Lower lobe of right lung (tissue), 2 donors: ENCODE results near the gene TDRD7. TPM values are rescaled to one million over a fixed set of nuclear protein-coding genes. Genes with fewer than 3 reads are reported as not detected.
A peak's percentile ranks its signal among the peaks of the same experiment; 100 is the strongest.

ENCODE experiments used
- ATAC-seq, 2 donors: fragments of 200-7000 bp; cut with Tn5 transposase; one replicate each; pipeline ENCODE4 v1.9.1; 2020 to 2022; ENCODE audit warnings: mild to moderate bottlenecking in 2 of 2, moderate library complexity in 2 of 2
- DNase-seq: peaks from one replicate; pipeline ENCODE4 v3.0.0-alpha.2; 2020
- H3K27ac ChIP-seq: fragments of 200-600 bp; one replicate; pipeline ENCODE4 v1.8.0; 2022
- H3K27me3 ChIP-seq: fragments of 200-600 bp; one replicate; pipeline ENCODE4 v1.8.0; 2022; ENCODE audit warnings: low read depth
- H3K36me3 ChIP-seq: fragments of 200-600 bp; one replicate; pipeline ENCODE4 v1.8.0; 2022; ENCODE audit warnings: mild to moderate bottlenecking
- H3K4me1 ChIP-seq: fragments of 200-600 bp; one replicate; pipeline ENCODE4 v1.8.0; 2022
- H3K4me3 ChIP-seq: fragments of 200-600 bp; one replicate; pipeline ENCODE4 v1.8.0; 2022; ENCODE audit warnings: mild to moderate bottlenecking
- H3K9me3 ChIP-seq: fragments of 200-600 bp; one replicate; pipeline ENCODE4 v1.8.0; 2022
- CTCF ChIP-seq: fragments of 200-600 bp; IDR thresholded peaks from one replicate; pipeline ENCODE4 v1.8.0; 2022; ENCODE audit warnings: antibody characterized with exemption, mild to moderate bottlenecking
- intact Hi-C: fragments of 100-400 bp; cut with DNase I; formaldehyde crosslinking; loops from one replicate; pipeline ENCODE4 v1.11.0; 2022
- total RNA-seq: library from RNA; stranded (reverse); fragmentation: NEBNext Ultra II Directional; extraction: Animal tissue kit (Norgen Biotek cat#: 25700); gene quantifications from one replicate; pipeline ENCODE4 v1.2.1, GENCODE V29; 2021
- donor health status: DM: no; HTN: yes; CAD: no; lungs with severe emphysema.

TDRD7 gene
- total RNA-seq, 1 donor from 2014 or later: 22.2 TPM

DNA sequence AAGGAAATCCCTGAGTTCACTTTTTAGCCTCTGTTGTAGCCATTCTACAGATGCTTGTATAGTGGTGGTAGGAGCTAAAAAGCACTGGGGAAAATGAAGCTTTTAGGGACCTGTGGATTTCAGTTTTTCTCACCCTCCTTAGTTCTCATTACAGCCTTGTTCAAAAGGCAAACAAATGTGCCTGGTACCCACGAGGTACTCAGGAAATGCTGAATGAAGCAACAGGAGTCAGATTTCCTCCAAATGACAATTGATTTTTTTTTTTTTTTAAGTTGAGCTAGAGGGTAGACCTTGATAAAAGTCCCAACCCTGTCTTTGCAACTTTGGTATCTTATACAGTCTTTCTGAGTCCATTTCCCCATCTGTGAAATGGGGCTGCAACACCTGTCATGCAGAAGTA lies 68.3 kb downstream of the TDRD7 start:
- peaks cover 44% of the 10 kb centered on the region for H3K36me3 ChIP-seq
- no peak for ATAC-seq
- intact Hi-C loops: no loop called here

DNA sequence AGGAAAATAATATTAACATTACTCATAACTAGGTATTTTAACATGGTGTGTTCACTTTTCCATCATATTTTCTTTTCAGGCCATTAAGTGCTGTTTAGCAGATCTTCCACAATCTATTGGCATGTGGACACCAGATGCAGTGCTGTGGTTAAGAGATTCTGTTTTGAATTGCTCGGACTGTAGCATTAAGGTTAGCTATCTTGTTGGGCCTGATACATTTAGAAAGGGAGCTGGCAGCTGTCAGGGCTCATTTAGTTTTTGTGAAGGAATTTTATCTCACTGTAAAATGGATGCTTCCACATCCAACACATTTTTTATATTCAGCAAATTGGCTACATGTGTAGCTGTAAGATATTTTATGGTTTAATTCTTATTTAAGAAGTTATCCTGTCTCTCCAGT lies 68.9 kb downstream of the TDRD7 start:
- no peak for TF ChIP-seq CTCF
- intact Hi-C loops: no loop called here
- Histone ChIP-seq H3K4me1 (peaks cover 10% of the 10 kb centered on the region), H3K9me3 (no peaks in the 10 kb centered on the region), H3K4me3 (no peak overlapping the region), H3K27ac (no peak overlapping the region), H3K27me3 (no peaks in the 10 kb centered on the region), H3K36me3 (peaks cover 41% of the 10 kb centered on the region)
- no peak for ATAC-seq
- DNase-seq: no peak

More for the DNA sequence above, 68.3 kb downstream of the TDRD7 start:
- TF ChIP-seq CTCF: no peak
- no peak for DNase-seq
- Histone ChIP-seq H3K27ac (no peak overlapping the region), H3K4me1 (peaks cover 10% of the 10 kb centered on the region), H3K27me3 (no peaks in the 10 kb centered on the region), H3K4me3 (no peak overlapping the region), H3K9me3 (no peaks in the 10 kb centered on the region)

DNA sequence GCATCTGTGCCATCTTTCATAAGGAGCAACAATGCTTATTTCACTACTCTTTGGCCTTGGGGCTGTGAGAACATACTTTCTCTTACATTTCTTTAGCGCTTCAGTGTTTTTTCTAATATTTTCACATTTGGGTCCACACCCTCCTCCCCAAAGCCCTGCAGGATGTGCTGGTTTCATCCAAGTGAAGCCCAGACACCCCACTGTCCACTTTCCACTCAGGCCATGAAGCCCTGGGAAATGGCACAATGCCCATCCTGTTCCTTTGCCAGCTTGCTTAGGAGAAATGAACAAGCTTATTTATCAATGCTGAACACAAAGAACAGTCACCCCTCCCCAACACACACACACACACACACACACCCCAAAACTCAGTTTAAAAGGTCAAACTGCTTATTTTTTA lies 72.2 kb downstream of the TDRD7 start:
- no peak for ATAC-seq
- peaks cover 50% of the 10 kb centered on the region for H3K36me3 ChIP-seq

GRCh38 chr9:97487107-97487506 lies 75.2 kb downstream of the TDRD7 start:
- no peak for DNase-seq
- Histone ChIP-seq H3K9me3 (peaks cover 7% of the 10 kb centered on the region), H3K27me3 (no peaks in the 10 kb centered on the region), H3K4me1 (no peaks in the 10 kb centered on the region), H3K27ac (no peak overlapping the region), H3K4me3 (no peak overlapping the region), H3K36me3 (peaks cover 49% of the 10 kb centered on the region)
- TF ChIP-seq CTCF: no peak
- ATAC-seq: peak in 1 of 2 donors; percentile 56
- intact Hi-C loops: no loop called here

More for the DNA sequence above, 72.2 kb downstream of the TDRD7 start:
- Histone ChIP-seq H3K27ac (no peak overlapping the region), H3K27me3 (no peaks in the 10 kb centered on the region), H3K4me3 (no peak overlapping the region), H3K9me3 (peaks cover 7% of the 10 kb centered on the region), H3K4me1 (peaks cover 9% of the 10 kb centered on the region)
- intact Hi-C loops: no loop called here
- DNase-seq: no peak
- no peak for TF ChIP-seq CTCF

- H3K27me3 ChIP-seq: no peaks in the 10 kb centered on the region
- ATAC-seq (peak in 1 of 2 donors; percentile 35), DNase-seq (no peak)
- H3K4me1 ChIP-seq: no peaks in the 10 kb centered on the region
- H3K4me3 ChIP-seq: no peak overlapping the region
- peaks cover 44% of the 10 kb centered on the region for H3K36me3 ChIP-seq
- peaks cover 7% of the 10 kb centered on the region for H3K9me3 ChIP-seq
- TF ChIP-seq CTCF: no peak
- no peak overlapping the region for H3K27ac ChIP-seq
- intact Hi-C loops: no loop called here
Observed at GRCh38 chr9:97487861-97488260, 76.0 kb downstream of the TDRD7 start.
